ENCODE results near the gene NATD1. TPM values are rescaled to one million over a fixed set of nuclear protein-coding genes. Genes with fewer than 3 reads are reported as not detected.

The NATD1 gene
- total RNA-seq, 1 experiment from 2014 or later: 3.1 TPM

GRCh38 chr17:21262259-21262993 is 9.2 kb upstream of the NATD1 start:
- ATAC-seq (no peak), DNase-seq (ENCODE audit: low read depth, low spot score) (no peak)
- no TSS peak for BruUV-seq (replicated peaks)
- CTCF ChIA-PET: interaction anchor here (0.8 kb wide), 1 partner anchor 20 kb away, joined by 3 read pairs; no protein-coding TSS in a partner anchor
- H3K4me3 ChIP-seq (replicated peaks in 1 of 2; ENCODE audit: low read depth in 1 of 2, low read length in 2 of 2): no peak overlapping the region
- no peak overlapping the region for H3K9ac ChIP-seq (ENCODE audit: low read length)
- H3K9me3 ChIP-seq (ENCODE audit: control insufficient read depth in 1 of 2, insufficient read depth in 1 of 2, low read depth in 1 of 2, low read length in 2 of 2): no peaks in the 10 kb centered on the region
- H3K4me1 ChIP-seq (ENCODE audit: control insufficient read depth in 1 of 2, insufficient read depth in 2 of 2, low read length in 2 of 2): 0 out of 4 replicates have a peak, but pooled peaks cover 0 to 1% of the 10 kb centered on the region in 2 experiments
- intact Hi-C loops (cut with micrococcal nuclease): no loop called here
- H2AFZ ChIP-seq (ENCODE audit: low read depth, low read length, poor library complexity, severe bottlenecking): no peak overlapping the region
- POLR2A ChIA-PET: no interaction called here
- RAD21 ChIA-PET (ENCODE audit: low non-redundant PET in 1 of 2, low total read pairs in 2 of 2, uncharacterized antibody in 2 of 2, unreplicated experiment in 2 of 2): no interaction called here
- no peaks in the 10 kb centered on the region for H3K9me2 ChIP-seq (ENCODE audit: insufficient read depth)
- no peaks in the 10 kb centered on the region for H3K36me3 ChIP-seq (ENCODE audit: control insufficient read depth in 1 of 2, insufficient read depth in 2 of 2, low read length in 2 of 2)
- TF ChIP-seq EZH2phosphoT487 (IDR thresholded peaks at IDR 0.05; ENCODE audit: borderline replicate concordance) (no peak), SP1 (IDR thresholded peaks at IDR 0.05; ENCODE audit: low read depth) (no peak), TCF7L2 (IDR thresholded peaks at IDR 0.05; ENCODE audit: borderline replicate concordance, extremely low read depth, insufficient read depth, insufficient read length) (no peak), JUND (IDR thresholded peaks at IDR 0.05) (no peak), CEBPB (IDR thresholded peaks at IDR 0.05; ENCODE audit: low read depth) (no peak)
- TF ChIP-seq, protein P1, sequence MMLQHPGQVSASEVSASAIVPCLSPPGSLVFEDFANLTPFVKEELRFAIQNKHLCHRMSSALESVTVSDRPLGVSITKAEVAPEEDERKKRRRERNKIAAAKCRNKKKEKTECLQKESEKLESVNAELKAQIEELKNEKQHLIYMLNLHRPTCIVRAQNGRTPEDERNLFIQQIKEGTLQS (IDR thresholded peaks at IDR 0.05): no peak
- no peaks in the 10 kb centered on the region for H4K20me1 ChIP-seq (ENCODE audit: insufficient read depth)
- H3K79me2 ChIP-seq (ENCODE audit: insufficient read depth, low read length): no peaks in the 10 kb centered on the region
- H3K27ac ChIP-seq (ENCODE audit: low read depth, low read length): no peak overlapping the region
- H3K27me3 ChIP-seq (ENCODE audit: insufficient read depth, low read length): no peaks in the 10 kb centered on the region
- no peak overlapping the region for H3K4me2 ChIP-seq (ENCODE audit: low read length)

DNA sequence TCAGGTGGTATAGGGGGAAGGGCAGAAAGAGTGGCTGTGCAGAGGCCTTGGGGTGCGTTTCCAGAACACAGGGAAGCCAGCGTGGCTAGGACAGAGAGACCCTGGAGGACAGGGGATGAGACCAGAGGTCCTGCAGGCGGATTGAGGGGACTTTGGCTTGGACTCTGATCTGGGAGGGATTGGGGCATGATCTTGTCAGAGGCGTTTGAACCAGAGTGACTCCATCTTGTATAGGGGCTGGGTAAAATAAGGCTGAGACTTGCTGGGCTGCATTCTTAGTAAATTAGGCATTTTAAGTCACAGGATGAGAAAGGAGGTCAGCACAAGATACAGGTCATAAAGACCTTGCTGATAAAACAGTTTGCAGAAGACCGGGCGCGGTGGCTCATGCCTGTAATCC is 5.4 kb upstream of the NATD1 start:
- ChIA-PET POLR2A (no interaction called here), RAD21 (ENCODE audit: low non-redundant PET in 1 of 2, low total read pairs in 2 of 2, uncharacterized antibody in 2 of 2, unreplicated experiment in 2 of 2) (no interaction called here), CTCF (no interaction called here)
- Histone ChIP-seq H3K79me2 (ENCODE audit: insufficient read depth, low read length) (no peaks in the 10 kb centered on the region), H3K27ac (ENCODE audit: low read depth, low read length) (no peak overlapping the region), H4K20me1 (ENCODE audit: insufficient read depth) (no peaks in the 10 kb centered on the region), H3K27me3 (ENCODE audit: insufficient read depth, low read length) (no peaks in the 10 kb centered on the region), H3K9me3 (ENCODE audit: control insufficient read depth in 1 of 2, insufficient read depth in 1 of 2, low read depth in 1 of 2, low read length in 2 of 2) (no peaks in the 10 kb centered on the region), H2AFZ (ENCODE audit: low read depth, low read length, poor library complexity, severe bottlenecking) (no peak overlapping the region), H3K36me3 (ENCODE audit: control insufficient read depth in 1 of 2, insufficient read depth in 2 of 2, low read length in 2 of 2) (no peaks in the 10 kb centered on the region), H3K9me2 (ENCODE audit: insufficient read depth) (no peaks in the 10 kb centered on the region), H3K9ac (ENCODE audit: low read length) (no peak overlapping the region), H3K4me2 (ENCODE audit: low read length) (no peak overlapping the region), H3K4me1 (ENCODE audit: control insufficient read depth in 1 of 2, insufficient read depth in 2 of 2, low read length in 2 of 2) (peaks cover 15% of the 10 kb centered on the region in 2 experiments), H3K4me3 (replicated peaks in 1 of 2; ENCODE audit: low read depth in 1 of 2, low read length in 2 of 2) (no peak overlapping the region)
- BruUV-seq (replicated peaks): no TSS peak
- ATAC-seq (no peak), DNase-seq (ENCODE audit: low read depth, low spot score) (no peak)
- intact Hi-C loops (cut with micrococcal nuclease): no loop called here
- TF ChIP-seq CBX3 (IDR thresholded peaks at IDR 0.05; ENCODE audit: low read depth): no peak
- TF ChIP-seq, protein P2, sequence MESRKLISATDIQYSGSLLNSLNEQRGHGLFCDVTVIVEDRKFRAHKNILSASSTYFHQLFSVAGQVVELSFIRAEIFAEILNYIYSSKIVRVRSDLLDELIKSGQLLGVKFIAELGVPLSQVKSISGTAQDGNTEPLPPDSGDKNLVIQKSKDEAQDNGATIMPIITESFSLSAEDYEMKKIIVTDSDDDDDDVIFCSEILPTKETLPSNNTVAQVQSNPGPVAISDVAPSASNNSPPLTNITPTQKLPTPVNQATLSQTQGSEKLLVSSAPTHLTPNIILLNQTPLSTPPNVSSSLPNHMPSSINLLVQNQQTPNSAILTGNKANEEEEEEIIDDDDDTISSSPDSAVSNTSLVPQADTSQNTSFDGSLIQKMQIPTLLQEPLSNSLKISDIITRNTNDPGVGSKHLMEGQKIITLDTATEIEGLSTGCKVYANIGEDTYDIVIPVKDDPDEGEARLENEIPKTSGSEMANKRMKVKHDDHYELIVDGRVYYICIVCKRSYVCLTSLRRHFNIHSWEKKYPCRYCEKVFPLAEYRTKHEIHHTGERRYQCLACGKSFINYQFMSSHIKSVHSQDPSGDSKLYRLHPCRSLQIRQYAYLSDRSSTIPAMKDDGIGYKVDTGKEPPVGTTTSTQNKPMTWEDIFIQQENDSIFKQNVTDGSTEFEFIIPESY (IDR thresholded peaks at IDR 0.05; ENCODE audit: extremely low read depth, insufficient replicate concordance, low read length): no peak
- no peak for TF ChIP-seq POLR2A (IDR thresholded peaks at IDR 0.05; ENCODE audit: borderline replicate concordance, extremely low read depth, insufficient read depth, insufficient read length)
- no peak for TF ChIP-seq ELF1 (IDR thresholded peaks at IDR 0.05; ENCODE audit: borderline replicate concordance, low read depth)
- TF ChIP-seq EZH2 (IDR thresholded peaks at IDR 0.05): no peak
- no peak for TF ChIP-seq TCF7L2 (IDR thresholded peaks at IDR 0.05; ENCODE audit: borderline replicate concordance, extremely low read depth, insufficient read depth, insufficient read length)
- TF ChIP-seq, protein P3, sequence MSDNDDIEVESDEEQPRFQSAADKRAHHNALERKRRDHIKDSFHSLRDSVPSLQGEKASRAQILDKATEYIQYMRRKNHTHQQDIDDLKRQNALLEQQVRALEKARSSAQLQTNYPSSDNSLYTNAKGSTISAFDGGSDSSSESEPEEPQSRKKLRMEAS (IDR thresholded peaks at IDR 0.05): no peak
- TF ChIP-seq, protein P1 (IDR thresholded peaks at IDR 0.05): no peak
- no peak for TF ChIP-seq EGR1 (IDR thresholded peaks at IDR 0.05; ENCODE audit: low read depth)
- TF ChIP-seq YY1 (IDR thresholded peaks at IDR 0.05; ENCODE audit: extremely low read depth, insufficient replicate concordance, low read depth, low read length): no peak
- TF ChIP-seq SIN3A (IDR thresholded peaks at IDR 0.05; ENCODE audit: low read depth): no peak
- no peak for TF ChIP-seq ZFX (IDR thresholded peaks at IDR 0.05)
- TF ChIP-seq SP1 (IDR thresholded peaks at IDR 0.05; ENCODE audit: low read depth): no peak
- TF ChIP-seq SRF (IDR thresholded peaks at IDR 0.05; ENCODE audit: low read depth): no peak
- TF ChIP-seq JUND (IDR thresholded peaks at IDR 0.05): no peak
